SK-N-SH (cell line): Measurements from ENCODE around the gene RIOK3. TPM values are rescaled to one million over a fixed set of nuclear protein-coding genes. Genes with fewer than 3 reads are reported as not detected.

Experiments used
- CTCF ChIA-PET: fragments of 300-600, 350-600 bp; formaldehyde crosslinking; extraction: SDS; loops from one replicate; lab custom pipeline; 2021; lab: Yijun Ruan, JAX
- POLR2A ChIA-PET: fragments of 350-600 bp; sonication (Branson Sonifier 250); formaldehyde crosslinking; extraction: SDS; loops from one replicate; lab custom pipeline; 2020; ENCODE audit warnings: antibody characterized with exemption, inconsistent platforms; lab: Yijun Ruan, JAX
- DNase-seq: peaks from one replicate; pipeline ENCODE4 v3.0.0; 2012
- H2AFZ ChIP-seq: fragments of 200-600 bp; sonication (generic); 2 replicates; pipeline ENCODE4 v1.8.1; 2016; ENCODE audit warnings: antibody characterized with exemption, mild to moderate bottlenecking, low read depth
- H3F3A ChIP-seq: fragments of 200-600 bp; sonication (generic); replicated peaks from 2 replicates; pipeline ENCODE3; 2016; ENCODE audit warnings: antibody characterized with exemption, mild to moderate bottlenecking; ENCODE audit not compliant: insufficient read depth
- H3K27ac ChIP-seq, 2 experiments: fragments of 200-500 bp in 1 of 2; fragments of 200-600 bp in 1 of 2; sonication (Bioruptor generic) in 1 of 2; sonication (generic), shearing (Covaris generic) in 1 of 2; 2 replicates each; pipeline versions ENCODE4 v1.5.1 to v1.6.1; 2014 to 2016; ENCODE audit warnings: low read depth in 2 of 2, inconsistent platforms in 1 of 2, low read length in 1 of 2, mild to moderate bottlenecking in 1 of 2, mixed read lengths in 1 of 2
- H3K27me3 ChIP-seq: fragments of 200-600 bp; sonication (generic), shearing (Covaris generic); 2 replicates; pipeline ENCODE4 v1.6.1; 2016; ENCODE audit warnings: mixed run types; ENCODE audit not compliant: insufficient read depth
- H3K36me3 ChIP-seq, 2 experiments: fragments of 200-500 bp in 1 of 2; fragments of 200-600 bp in 1 of 2; sonication (Bioruptor generic) in 1 of 2; sonication (generic) in 1 of 2; replicated peaks in 1 of 2; 2 replicates each; pipeline versions ENCODE3 to v1.5.1; 2014 to 2016; ENCODE audit warnings: low read length in 1 of 2, mild to moderate bottlenecking in 1 of 2; ENCODE audit not compliant: insufficient read depth in 2 of 2, control insufficient read depth in 1 of 2
- H3K4me1 ChIP-seq, 2 experiments: fragments of 200-500 bp in 1 of 2; fragments of 200-600 bp in 1 of 2; sonication (Bioruptor generic) in 1 of 2; sonication (generic), shearing (Covaris generic) in 1 of 2; 2 replicates each; pipeline versions ENCODE4 v1.5.1 to v1.6.1; 2014 to 2016; ENCODE audit warnings: low read depth in 1 of 2, low read length in 1 of 2, mixed run types in 1 of 2; ENCODE audit not compliant: insufficient read depth in 2 of 2, control insufficient read depth in 1 of 2
- H3K4me2 ChIP-seq: fragments of 200-600 bp; sonication (generic), shearing (Covaris generic); 2 replicates; pipeline ENCODE4 v1.6.1; 2017; ENCODE audit warnings: mixed run types
- H3K4me3 ChIP-seq, 2 experiments: fragments of 200-500 bp in 1 of 2; fragments of 200-600 bp in 1 of 2; sonication (Bioruptor generic) in 1 of 2; sonication (generic), shearing (Covaris generic) in 1 of 2; 2 replicates each; pipeline versions ENCODE4 v1.5.1 to v1.8.1; 2014 to 2016; ENCODE audit warnings: low read depth in 2 of 2, inconsistent platforms in 1 of 2, low read length in 1 of 2, mild to moderate bottlenecking in 1 of 2, mixed read lengths in 1 of 2, moderate library complexity in 1 of 2
- H3K79me2 ChIP-seq: fragments of 200-600 bp; sonication (generic); 2 replicates; pipeline ENCODE4 v1.8.1; 2017; ENCODE audit warnings: mild to moderate bottlenecking; ENCODE audit not compliant: insufficient read depth
- H3K9ac ChIP-seq: fragments of 200-600 bp; sonication (generic); 2 replicates; pipeline ENCODE4 v1.6.1; 2017; ENCODE audit warnings: mixed run types
- H3K9me2 ChIP-seq: fragments of 200-600 bp; sonication (generic); 2 replicates; pipeline ENCODE4 v1.6.1; 2017; ENCODE audit warnings: mixed run types
- H3K9me3 ChIP-seq: fragments of 200-600 bp; sonication (generic); 2 replicates; pipeline ENCODE4 v1.6.1; 2017; ENCODE audit warnings: mixed run types, mild to moderate bottlenecking, moderate library complexity
- H4K20me1 ChIP-seq: fragments of 200-600 bp; sonication (generic); 2 replicates; pipeline ENCODE4 v1.6.1; 2017; ENCODE audit warnings: mild to moderate bottlenecking, mixed run types; ENCODE audit not compliant: insufficient read depth
- GABPA ChIP-seq: IDR thresholded peaks from 2 replicates; pipeline ENCODE4 v1.4.0; 2012; ENCODE audit warnings: low read depth, mild to moderate bottlenecking
- GATA2 ChIP-seq: sonication (generic); formaldehyde crosslinking; IDR thresholded peaks from 2 replicates; pipeline ENCODE4 v1.5.0; 2020; ENCODE audit warnings: mild to moderate bottlenecking, missing genetic modification reagents
- JUND ChIP-seq: IDR thresholded peaks from 2 replicates; pipeline ENCODE4 v1.4.0; 2012
- MEF2A ChIP-seq: IDR thresholded peaks from 2 replicates; pipeline ENCODE4 v1.4.0; 2012; ENCODE audit warnings: low read depth, borderline replicate concordance
- MXI1 ChIP-seq: IDR thresholded peaks from 2 replicates; pipeline ENCODE4 v1.6.1; 2012; ENCODE audit warnings: mild to moderate bottlenecking, low read depth, low read length, improper control_type of control experiment
- NFIC ChIP-seq: IDR thresholded peaks from 2 replicates; pipeline ENCODE4 v1.4.0; 2012; ENCODE audit warnings: borderline replicate concordance
- NRF1 ChIP-seq: IDR thresholded peaks from 2 replicates; pipeline ENCODE4 v1.6.1; 2012; ENCODE audit warnings: low read depth, mild to moderate bottlenecking, low read length
- RFX5 ChIP-seq: IDR thresholded peaks from 2 replicates; pipeline ENCODE4 v1.6.1; 2012; ENCODE audit warnings: mild to moderate bottlenecking, improper control_type of control experiment, low read length
- RXRA ChIP-seq: IDR thresholded peaks from 2 replicates; pipeline ENCODE4 v1.4.0; 2012; ENCODE audit warnings: low read depth, mild to moderate bottlenecking, borderline replicate concordance
- TAF1 ChIP-seq: IDR thresholded peaks from 2 replicates; pipeline ENCODE4 v1.6.1; 2012; ENCODE audit warnings: low read depth, mild to moderate bottlenecking, low read length, moderate library complexity, borderline replicate concordance
- YY1 ChIP-seq: IDR thresholded peaks from 2 replicates; pipeline ENCODE4 v1.4.0; 2012; ENCODE audit warnings: low read depth, mild to moderate bottlenecking
- WGBS: methylation state at CpG from one replicate; pipeline ENCODE4 v1.1.6; 2017; ENCODE audit warnings: low lambda C conversion rate; 5-methylcytosine and 5-hydroxymethylcytosine counted together
- polyA plus RNA-seq, 3 experiments: library from polyadenylated mRNA; depleted of rRNA; stranded (reverse); fragments of >200 nt; gene quantifications; 2 replicates each; pipeline ENCODE4 v1.2.3, GENCODE V29; 2012
- TF ChIP-seq, protein P1 (sequence below): fragments of 150-350 bp; IDR thresholded peaks from 2 replicates; pipeline ENCODE4 v1.6.1; 2017; ENCODE audit warnings: antibody characterized with exemption, low read length, low read depth, borderline replicate concordance
- TF ChIP-seq, protein P2 (sequence below): IDR thresholded peaks from 2 replicates; pipeline ENCODE4 v1.4.0; 2012; ENCODE audit warnings: low read depth
- TF ChIP-seq, protein P3 (sequence below): IDR thresholded peaks from 2 replicates; pipeline ENCODE4 v1.4.0; 2012; ENCODE audit warnings: low read depth, borderline replicate concordance
- TF ChIP-seq, protein P4 (sequence below): fragments of 150-350 bp; IDR thresholded peaks from 2 replicates; pipeline ENCODE4 v1.6.1; 2016; ENCODE audit warnings: mild to moderate bottlenecking, low read depth, low read length
- TF ChIP-seq, protein P5 (sequence below): fragments of 200-600 bp; sonication (generic); IDR thresholded peaks from 2 replicates; pipeline ENCODE4 v1.6.1; 2017; ENCODE audit warnings: antibody characterized with exemption, mild to moderate bottlenecking, moderate library complexity

RIOK3 gene
- polyA plus RNA-seq, 1 of the 3 experiments (the other 2 are of a cell fraction) = 12.3 TPM

DNA sequence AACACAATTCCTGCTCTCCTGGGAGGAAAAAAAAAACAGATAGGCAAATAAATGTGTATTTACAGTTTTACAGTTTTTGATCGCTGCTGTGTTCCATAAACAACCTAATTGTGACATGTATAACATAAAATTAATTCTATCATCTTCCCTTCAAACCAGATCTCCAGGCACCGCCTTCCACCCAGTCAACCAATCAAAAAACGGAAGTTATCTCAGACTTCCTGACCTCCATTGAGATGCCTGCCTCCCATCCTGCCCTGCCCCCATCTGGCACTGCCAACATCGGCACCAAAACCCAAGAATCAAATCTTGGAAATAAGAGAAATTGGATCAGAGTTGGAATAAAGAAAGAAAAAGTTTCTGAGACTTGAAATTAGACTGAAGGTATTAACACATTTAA is 3.1 kb upstream of the RIOK3 start:
- POLR2A ChIA-PET = no interaction called here
- WGBS = 60% methylated on average over 4 of the region's 4 CpGs
- H3K27me3 ChIP-seq = no peaks in the 10 kb centered on the region; the same call in 1 of the 2 replicates
- H3K4me1 ChIP-seq = peaks cover 0 to 4% of the 10 kb centered on the region in 2 experiments; a peak in 1 of 4 replicates
- H3K9me3 ChIP-seq = no peaks in the 10 kb centered on the region
- H3K27ac ChIP-seq = no peak overlapping the region
- H3K36me3 ChIP-seq = no peaks in the 10 kb centered on the region
- CTCF ChIA-PET = no interaction called here
- H3K4me2 ChIP-seq = no peak overlapping the region
- peak; percentile 41 for DNase-seq
- peak overlapping the region; percentile 69 for H2AFZ ChIP-seq
- H4K20me1 ChIP-seq = peaks cover 14% of the 10 kb centered on the region; the same call in 1 of the 2 replicates
- H3K9me2 ChIP-seq = no peaks in the 10 kb centered on the region
- H3K4me3 ChIP-seq = no peak overlapping the region
- TF ChIP-seq RFX5 (no peak), GATA2 (no peak), MXI1 (no peak), JUND (no peak), TAF1 (no peak), GABPA (no peak)
- TF ChIP-seq, protein P1, sequence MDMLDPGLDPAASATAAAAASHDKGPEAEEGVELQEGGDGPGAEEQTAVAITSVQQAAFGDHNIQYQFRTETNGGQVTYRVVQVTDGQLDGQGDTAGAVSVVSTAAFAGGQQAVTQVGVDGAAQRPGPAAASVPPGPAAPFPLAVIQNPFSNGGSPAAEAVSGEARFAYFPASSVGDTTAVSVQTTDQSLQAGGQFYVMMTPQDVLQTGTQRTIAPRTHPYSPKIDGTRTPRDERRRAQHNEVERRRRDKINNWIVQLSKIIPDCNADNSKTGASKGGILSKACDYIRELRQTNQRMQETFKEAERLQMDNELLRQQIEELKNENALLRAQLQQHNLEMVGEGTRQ = no peak
- TF ChIP-seq, protein P2, sequence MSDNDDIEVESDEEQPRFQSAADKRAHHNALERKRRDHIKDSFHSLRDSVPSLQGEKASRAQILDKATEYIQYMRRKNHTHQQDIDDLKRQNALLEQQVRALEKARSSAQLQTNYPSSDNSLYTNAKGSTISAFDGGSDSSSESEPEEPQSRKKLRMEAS = no peak
- peaks cover 20% of the 10 kb centered on the region for H3K79me2 ChIP-seq
- H3K9ac ChIP-seq = no peak overlapping the region
- H3F3A ChIP-seq = no peaks in the 10 kb centered on the region

DNA sequence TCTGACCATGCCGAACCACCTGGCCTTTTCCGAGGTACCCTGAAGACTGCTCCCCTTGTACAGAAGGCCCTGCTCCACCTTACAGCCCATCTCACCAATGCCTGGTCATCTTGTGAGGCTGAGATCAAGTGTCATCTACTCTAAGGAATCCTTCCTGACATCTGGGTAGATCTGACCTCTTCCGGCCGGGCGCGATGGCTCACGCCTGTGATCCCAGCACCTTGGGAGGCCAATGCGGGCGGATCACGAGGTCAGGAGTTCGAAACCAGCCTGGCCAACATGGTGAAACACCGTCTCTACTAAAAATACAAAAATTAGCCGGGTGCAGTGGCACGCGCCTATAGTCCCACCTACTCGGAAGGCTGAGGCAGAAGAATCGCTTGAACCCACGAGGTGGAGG is 2.1 kb upstream of the RIOK3 start:
- Histone ChIP-seq H2AFZ (no peak overlapping the region), H3F3A (no peaks in the 10 kb centered on the region), H3K9me2 (no peaks in the 10 kb centered on the region), H3K4me2 (no peak overlapping the region)
- WGBS = 94% methylated on average over 18 of the region's 18 CpGs
- CTCF ChIA-PET = no interaction called here
- TF ChIP-seq, protein P2 = no peak
- TF ChIP-seq, protein P3, sequence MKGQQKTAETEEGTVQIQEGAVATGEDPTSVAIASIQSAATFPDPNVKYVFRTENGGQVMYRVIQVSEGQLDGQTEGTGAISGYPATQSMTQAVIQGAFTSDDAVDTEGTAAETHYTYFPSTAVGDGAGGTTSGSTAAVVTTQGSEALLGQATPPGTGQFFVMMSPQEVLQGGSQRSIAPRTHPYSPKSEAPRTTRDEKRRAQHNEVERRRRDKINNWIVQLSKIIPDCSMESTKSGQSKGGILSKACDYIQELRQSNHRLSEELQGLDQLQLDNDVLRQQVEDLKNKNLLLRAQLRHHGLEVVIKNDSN = no peak
- no peak for TF ChIP-seq NFIC
- no peak for TF ChIP-seq RXRA
- TF ChIP-seq, protein P4, sequence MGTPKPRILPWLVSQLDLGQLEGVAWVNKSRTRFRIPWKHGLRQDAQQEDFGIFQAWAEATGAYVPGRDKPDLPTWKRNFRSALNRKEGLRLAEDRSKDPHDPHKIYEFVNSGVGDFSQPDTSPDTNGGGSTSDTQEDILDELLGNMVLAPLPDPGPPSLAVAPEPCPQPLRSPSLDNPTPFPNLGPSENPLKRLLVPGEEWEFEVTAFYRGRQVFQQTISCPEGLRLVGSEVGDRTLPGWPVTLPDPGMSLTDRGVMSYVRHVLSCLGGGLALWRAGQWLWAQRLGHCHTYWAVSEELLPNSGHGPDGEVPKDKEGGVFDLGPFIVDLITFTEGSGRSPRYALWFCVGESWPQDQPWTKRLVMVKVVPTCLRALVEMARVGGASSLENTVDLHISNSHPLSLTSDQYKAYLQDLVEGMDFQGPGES = no peak
- no peak for TF ChIP-seq MEF2A
- no peak for TF ChIP-seq MXI1
- TF ChIP-seq YY1 = no peak
- no peak for TF ChIP-seq NRF1
- TF ChIP-seq, protein P5, sequence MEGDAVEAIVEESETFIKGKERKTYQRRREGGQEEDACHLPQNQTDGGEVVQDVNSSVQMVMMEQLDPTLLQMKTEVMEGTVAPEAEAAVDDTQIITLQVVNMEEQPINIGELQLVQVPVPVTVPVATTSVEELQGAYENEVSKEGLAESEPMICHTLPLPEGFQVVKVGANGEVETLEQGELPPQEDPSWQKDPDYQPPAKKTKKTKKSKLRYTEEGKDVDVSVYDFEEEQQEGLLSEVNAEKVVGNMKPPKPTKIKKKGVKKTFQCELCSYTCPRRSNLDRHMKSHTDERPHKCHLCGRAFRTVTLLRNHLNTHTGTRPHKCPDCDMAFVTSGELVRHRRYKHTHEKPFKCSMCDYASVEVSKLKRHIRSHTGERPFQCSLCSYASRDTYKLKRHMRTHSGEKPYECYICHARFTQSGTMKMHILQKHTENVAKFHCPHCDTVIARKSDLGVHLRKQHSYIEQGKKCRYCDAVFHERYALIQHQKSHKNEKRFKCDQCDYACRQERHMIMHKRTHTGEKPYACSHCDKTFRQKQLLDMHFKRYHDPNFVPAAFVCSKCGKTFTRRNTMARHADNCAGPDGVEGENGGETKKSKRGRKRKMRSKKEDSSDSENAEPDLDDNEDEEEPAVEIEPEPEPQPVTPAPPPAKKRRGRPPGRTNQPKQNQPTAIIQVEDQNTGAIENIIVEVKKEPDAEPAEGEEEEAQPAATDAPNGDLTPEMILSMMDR = no peak
- TF ChIP-seq, all 33 proteins: peak for 0
- Histone ChIP-seq H3K4me1 (peaks cover 0 to 4% of the 10 kb centered on the region in 2 experiments; a peak in 1 of 4 replicates), H3K36me3 (no peaks in the 10 kb centered on the region), H3K9ac (no peak overlapping the region), H3K4me3 (no peak overlapping the region), H3K9me3 (no peaks in the 10 kb centered on the region), H3K79me2 (peaks cover 30% of the 10 kb centered on the region), H4K20me1 (peaks cover 20% of the 10 kb centered on the region), H3K27ac (no peak overlapping the region), H3K27me3 (no peaks in the 10 kb centered on the region)
- POLR2A ChIA-PET = no interaction called here
- DNase-seq = no peak
